RWPE2 (cell line): Measurements from ENCODE around the gene FBXL17.

Experiments
- ATAC-seq: fragments of 200-7000 bp; cut with Tn5 transposase; 3 replicates; pipeline ENCODE4 v1.9.1; 2021; ENCODE audit warnings: low read depth
- DNase-seq: peaks from one replicate; pipeline ENCODE4 v3.0.0-alpha.2; 2020; ENCODE audit warnings: low spot score
- H3K27ac ChIP-seq: fragments of 450-650 bp; 2 replicates; pipeline ENCODE4 v1.5.1; 2017; ENCODE audit warnings: mild to moderate bottlenecking; ENCODE audit not compliant: poor library complexity, severe bottlenecking
- H3K27me3 ChIP-seq: fragments of 250-450 bp; sonication (Bioruptor Pico); 2 replicates; pipeline ENCODE4 v1.5.1; 2021; ENCODE audit warnings: mild to moderate bottlenecking, moderate library complexity; ENCODE audit not compliant: insufficient read depth, poor library complexity, severe bottlenecking
- H3K36me3 ChIP-seq: fragments of 250-450 bp; sonication (Bioruptor Pico); 2 replicates; pipeline ENCODE4 v1.5.1; 2020; ENCODE audit warnings: low read depth, mild to moderate bottlenecking, moderate library complexity
- H3K4me1 ChIP-seq: fragments of 250-450 bp; sonication (Bioruptor Pico); 2 replicates; pipeline ENCODE4 v1.5.1; 2021; ENCODE audit warnings: mild to moderate bottlenecking, moderate library complexity; ENCODE audit not compliant: insufficient read depth, poor library complexity, severe bottlenecking
- H3K4me3 ChIP-seq: fragments of 250-450 bp; sonication (Bioruptor Pico); 2 replicates; pipeline ENCODE4 v1.5.1; 2021; ENCODE audit warnings: mild to moderate bottlenecking, moderate library complexity; ENCODE audit not compliant: severe bottlenecking
- H3K9me3 ChIP-seq: fragments of 250-450 bp; sonication (Bioruptor Pico); 2 replicates; pipeline ENCODE4 v1.5.1; 2021; ENCODE audit warnings: mild to moderate bottlenecking, moderate library complexity; ENCODE audit not compliant: severe bottlenecking
- TF ChIP-seq, protein P1 (sequence below): fragments of 450-650 bp; IDR thresholded peaks from one replicate; pipeline ENCODE4 v1.5.1; 2017; ENCODE audit warnings: mild to moderate bottlenecking, moderate library complexity; ENCODE audit not compliant: poor library complexity, severe bottlenecking

Gene FBXL17

DNA sequence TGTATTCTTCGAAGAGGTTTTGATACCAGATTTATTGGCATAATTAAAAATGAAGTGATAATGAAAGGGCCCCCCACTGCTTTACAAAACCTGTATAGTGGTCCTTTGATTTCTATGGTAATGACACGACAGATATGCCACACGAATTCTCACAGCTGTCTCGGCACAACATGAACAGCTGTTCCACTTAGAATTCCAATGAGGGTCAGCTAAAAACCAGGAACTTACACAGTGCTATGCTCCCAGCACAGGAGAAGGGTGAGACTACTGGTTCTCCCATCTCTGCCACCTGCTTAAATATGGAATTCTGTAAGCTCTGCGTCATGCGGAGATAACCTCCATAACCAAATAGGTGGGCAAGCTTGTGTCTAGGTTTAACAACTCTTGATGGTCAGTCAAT lies 528.2 kb downstream of the FBXL17 start:
- H3K27ac ChIP-seq = no peak overlapping the region
- no peaks in the 10 kb centered on the region for H3K4me1 ChIP-seq
- no peak for DNase-seq
- H3K27me3 ChIP-seq = no peaks in the 10 kb centered on the region
- no peak for ATAC-seq
- no peak overlapping the region for H3K4me3 ChIP-seq
- H3K9me3 ChIP-seq = no peaks in the 10 kb centered on the region
- no peaks in the 10 kb centered on the region for H3K36me3 ChIP-seq
- TF ChIP-seq, protein P1, sequence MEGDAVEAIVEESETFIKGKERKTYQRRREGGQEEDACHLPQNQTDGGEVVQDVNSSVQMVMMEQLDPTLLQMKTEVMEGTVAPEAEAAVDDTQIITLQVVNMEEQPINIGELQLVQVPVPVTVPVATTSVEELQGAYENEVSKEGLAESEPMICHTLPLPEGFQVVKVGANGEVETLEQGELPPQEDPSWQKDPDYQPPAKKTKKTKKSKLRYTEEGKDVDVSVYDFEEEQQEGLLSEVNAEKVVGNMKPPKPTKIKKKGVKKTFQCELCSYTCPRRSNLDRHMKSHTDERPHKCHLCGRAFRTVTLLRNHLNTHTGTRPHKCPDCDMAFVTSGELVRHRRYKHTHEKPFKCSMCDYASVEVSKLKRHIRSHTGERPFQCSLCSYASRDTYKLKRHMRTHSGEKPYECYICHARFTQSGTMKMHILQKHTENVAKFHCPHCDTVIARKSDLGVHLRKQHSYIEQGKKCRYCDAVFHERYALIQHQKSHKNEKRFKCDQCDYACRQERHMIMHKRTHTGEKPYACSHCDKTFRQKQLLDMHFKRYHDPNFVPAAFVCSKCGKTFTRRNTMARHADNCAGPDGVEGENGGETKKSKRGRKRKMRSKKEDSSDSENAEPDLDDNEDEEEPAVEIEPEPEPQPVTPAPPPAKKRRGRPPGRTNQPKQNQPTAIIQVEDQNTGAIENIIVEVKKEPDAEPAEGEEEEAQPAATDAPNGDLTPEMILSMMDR = no peak

GRCh38 chr5:107853031-107853430 lies 528.9 kb downstream of the FBXL17 start:
- TF ChIP-seq, protein P1 = no peak
- Histone ChIP-seq H3K27ac (no peak overlapping the region), H3K4me1 (no peaks in the 10 kb centered on the region), H3K9me3 (no peaks in the 10 kb centered on the region), H3K4me3 (no peak overlapping the region), H3K27me3 (no peaks in the 10 kb centered on the region), H3K36me3 (no peaks in the 10 kb centered on the region)
- DNase-seq = no peak
- no peak for ATAC-seq

GRCh38 chr5:107849118-107849517 lies 532.8 kb downstream of the FBXL17 start:
- ATAC-seq (no peak), DNase-seq (no peak)
- H3K4me3 ChIP-seq = no peak overlapping the region
- H3K36me3 ChIP-seq = no peaks in the 10 kb centered on the region
- H3K4me1 ChIP-seq = no peaks in the 10 kb centered on the region
- H3K9me3 ChIP-seq = no peaks in the 10 kb centered on the region
- TF ChIP-seq, protein P1 = no peak
- no peaks in the 10 kb centered on the region for H3K27me3 ChIP-seq
- H3K27ac ChIP-seq = no peak overlapping the region

- H3K4me1 ChIP-seq = no peaks in the 10 kb centered on the region
- no peak for DNase-seq
- TF ChIP-seq, protein P1 = no peak
- no peaks in the 10 kb centered on the region for H3K36me3 ChIP-seq
- no peak overlapping the region for H3K4me3 ChIP-seq
- H3K9me3 ChIP-seq = no peaks in the 10 kb centered on the region
- H3K27ac ChIP-seq = no peak overlapping the region
- no peaks in the 10 kb centered on the region for H3K27me3 ChIP-seq
- ATAC-seq = no peak
These were observed 541.3 kb downstream of the FBXL17 start for GRCh38 chr5:107840592-107840991.

- no peak for ATAC-seq
These were observed 541.7 kb downstream of the FBXL17 start for GRCh38 chr5:107840161-107840560.

More at GRCh38 chr5:107840161-107840560, 541.7 kb downstream of the FBXL17 start:
- H3K9me3 ChIP-seq = no peaks in the 10 kb centered on the region
- H3K4me3 ChIP-seq = no peak overlapping the region
- no peaks in the 10 kb centered on the region for H3K4me1 ChIP-seq
- no peak overlapping the region for H3K27ac ChIP-seq
- H3K36me3 ChIP-seq = no peaks in the 10 kb centered on the region
- no peak for DNase-seq
- TF ChIP-seq, protein P1 = no peak
- no peaks in the 10 kb centered on the region for H3K27me3 ChIP-seq
